Activated CD4-positive, alpha-beta T cell treated with anti-CD3 and anti-CD28 coated beads, Interleukin-2, amount 50 U/mL, for 4 hours (primary cell): Measurements from ENCODE around the gene ATP10A.
"Not testable (repeated sequence)": the region's sequence is repeated elsewhere in the genome, so short reads cannot be mapped to it uniquely, and the experiment has no call there.

Experiments
- DNase-seq, 2 experiments: peaks; one replicate each; pipeline ENCODE4 v3.0.0-alpha.2; 2020

ATP10A gene

DNA sequence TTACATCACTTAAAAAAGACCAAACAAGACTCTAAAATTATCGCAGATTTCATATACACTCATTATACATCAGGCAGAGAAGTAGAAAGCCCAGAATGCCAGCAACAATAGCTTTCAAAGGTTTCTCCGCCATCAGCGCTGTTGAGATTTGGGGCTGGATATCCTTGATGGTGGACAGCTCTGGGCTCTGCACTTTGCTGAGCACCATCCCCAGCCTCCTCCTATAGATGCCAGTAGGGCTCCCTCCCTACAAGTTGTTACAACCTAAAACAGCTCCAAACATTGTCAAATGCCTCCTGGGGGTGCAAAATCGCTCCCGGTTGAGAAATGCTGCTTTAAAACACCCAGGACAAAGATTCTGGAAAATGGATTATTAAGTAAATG lies 73.5 kb downstream of the ATP10A start:
- DNase-seq = no peak

DNA sequence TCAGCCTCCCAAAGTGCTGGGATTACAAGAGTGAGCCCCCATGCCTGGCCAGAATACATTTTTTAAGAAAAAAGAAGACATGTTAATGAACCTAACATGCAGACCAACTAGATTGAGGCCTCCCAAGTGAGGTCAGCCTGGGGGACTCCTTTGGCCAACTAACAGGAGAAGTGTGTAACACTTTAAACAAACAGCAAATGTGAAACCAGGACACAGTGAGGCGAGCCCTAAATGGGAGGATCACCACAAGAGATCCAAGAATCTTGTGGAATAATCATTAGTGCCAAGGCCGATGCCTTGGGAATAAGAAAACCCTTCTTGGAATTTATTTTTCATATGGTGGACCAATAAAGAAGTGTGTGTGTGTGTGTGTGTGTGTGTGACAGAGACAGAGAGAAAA lies 73.9 kb downstream of the ATP10A start:
- DNase-seq = no peak

DNA sequence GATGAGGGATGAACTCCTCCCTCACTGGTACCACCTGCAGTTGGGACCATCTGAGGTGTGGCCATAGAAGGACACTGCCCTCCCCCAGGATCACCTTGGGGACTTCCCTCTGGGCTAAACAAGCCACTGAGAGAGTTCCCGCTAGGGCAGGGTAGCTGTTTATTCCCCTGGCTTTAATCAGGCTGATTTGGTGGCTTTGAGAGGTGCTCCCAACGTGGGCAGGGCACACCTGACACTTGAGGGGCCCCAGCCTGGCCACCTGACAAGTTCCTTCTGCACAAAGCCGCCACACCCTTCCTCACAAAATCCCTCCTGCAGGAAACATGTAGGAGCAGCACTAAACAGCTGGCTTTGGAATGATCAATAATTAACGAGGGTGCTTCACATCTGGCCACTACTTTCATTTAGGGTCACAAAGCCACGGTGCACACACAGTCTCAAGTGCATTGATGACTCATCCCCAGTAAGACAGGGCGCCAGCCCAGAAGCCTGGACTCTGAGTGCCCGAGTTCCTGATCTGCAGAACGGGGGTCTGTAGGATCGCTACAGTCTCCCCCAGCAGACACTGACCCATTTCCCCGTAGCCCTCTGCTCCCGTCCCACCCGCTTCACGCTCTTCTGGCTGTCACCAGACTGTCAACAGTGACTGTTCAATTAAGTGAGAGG lies 75.1 kb downstream of the ATP10A start:
- DNase-seq = no peak

DNA sequence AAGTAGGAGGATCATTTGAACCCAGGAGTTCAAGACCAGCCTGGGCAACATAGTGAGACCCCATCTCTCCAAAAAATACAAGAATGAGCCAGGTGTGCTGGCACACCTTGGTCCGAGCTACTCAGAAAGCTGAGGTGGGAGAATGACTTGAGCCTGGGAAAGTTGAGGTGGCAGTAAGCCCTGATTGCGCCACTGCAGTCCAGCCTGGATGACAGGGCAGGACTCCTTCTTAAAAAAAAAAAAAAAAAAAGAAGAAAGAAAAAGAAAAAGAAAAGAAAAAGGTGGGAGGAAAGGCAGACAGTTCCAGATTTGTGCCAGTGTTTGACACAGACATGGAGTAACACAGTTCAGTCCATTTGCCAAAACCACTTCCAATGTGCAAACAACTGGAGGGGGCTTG lies 75.7 kb downstream of the ATP10A start:
- DNase-seq = no peak

DNA sequence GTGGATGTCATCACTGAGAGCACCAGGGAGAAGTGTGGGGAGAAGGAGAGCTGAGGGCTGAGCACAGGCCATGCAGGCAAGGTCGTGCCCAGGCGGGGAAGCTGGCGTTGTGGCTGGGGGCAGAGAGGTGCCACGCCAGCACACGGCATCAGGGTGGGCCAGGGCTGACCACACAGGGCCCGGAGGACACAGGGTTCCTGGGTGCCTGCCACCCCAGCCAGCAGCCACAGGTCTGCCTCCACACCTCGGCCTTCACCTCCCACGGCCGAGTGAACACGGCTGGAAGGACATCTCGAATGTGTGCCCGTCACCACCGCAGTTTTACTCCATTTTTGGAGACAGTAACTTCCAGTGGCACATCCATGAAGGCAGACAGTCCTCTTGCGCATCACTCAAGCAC lies 77.1 kb downstream of the ATP10A start:
- DNase-seq = no peak

DNA sequence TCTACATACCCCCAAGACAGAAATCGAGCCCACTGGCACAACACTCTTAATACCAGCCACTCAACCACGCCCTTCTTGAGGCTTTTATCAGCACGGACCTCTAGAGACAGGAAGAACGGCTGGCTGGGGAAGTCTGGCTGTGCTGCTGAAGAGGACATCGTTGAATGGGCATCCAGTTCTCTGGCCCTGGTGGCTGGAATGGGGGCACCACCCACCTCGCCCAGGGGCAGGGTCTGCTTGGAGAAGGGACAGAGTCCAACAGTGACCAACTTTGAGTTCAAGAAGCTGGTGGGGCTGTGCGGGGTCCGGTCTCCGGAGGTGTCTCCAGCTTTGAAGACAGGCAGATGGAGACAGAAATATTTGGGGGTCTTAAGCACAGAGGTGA lies 77.5 kb downstream of the ATP10A start:
- DNase-seq = no peak

DNA sequence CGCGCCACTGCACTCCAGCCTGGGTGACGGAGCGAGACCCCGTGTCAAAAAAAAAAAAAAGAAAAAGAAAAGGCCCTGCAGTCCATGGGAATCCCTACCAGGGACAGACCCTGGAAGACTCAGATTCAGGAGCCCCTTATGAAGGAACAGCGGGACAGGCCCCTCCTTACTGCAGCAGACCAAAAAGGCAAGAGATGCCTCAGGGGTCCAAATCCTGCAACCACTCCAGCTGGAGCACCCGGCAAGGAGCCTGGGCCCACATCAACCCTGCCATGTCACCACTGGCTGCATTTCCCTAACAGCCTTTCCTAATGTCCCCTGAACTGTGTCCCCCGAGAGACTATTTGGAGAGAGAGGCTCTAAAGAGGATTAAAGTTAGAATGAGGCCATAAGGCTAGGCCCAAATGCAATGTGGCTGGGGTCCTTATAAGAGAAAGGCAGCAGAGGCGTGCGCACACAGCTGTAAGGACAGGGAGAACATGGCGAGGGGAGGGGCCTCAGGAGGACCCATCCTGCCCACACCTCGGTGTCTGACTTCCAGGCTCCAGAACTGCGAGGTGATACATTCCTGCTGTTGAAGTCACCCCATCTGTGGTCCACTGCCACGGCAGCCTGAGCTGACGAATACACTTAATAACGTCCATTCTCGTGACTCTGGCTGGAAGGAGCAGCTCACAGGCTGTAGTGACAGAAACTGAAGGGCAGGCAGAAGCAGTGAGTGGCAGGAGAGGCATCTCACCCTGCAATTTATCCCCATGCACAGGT lies 78.1 kb downstream of the ATP10A start:
- DNase-seq = no peak

DNA sequence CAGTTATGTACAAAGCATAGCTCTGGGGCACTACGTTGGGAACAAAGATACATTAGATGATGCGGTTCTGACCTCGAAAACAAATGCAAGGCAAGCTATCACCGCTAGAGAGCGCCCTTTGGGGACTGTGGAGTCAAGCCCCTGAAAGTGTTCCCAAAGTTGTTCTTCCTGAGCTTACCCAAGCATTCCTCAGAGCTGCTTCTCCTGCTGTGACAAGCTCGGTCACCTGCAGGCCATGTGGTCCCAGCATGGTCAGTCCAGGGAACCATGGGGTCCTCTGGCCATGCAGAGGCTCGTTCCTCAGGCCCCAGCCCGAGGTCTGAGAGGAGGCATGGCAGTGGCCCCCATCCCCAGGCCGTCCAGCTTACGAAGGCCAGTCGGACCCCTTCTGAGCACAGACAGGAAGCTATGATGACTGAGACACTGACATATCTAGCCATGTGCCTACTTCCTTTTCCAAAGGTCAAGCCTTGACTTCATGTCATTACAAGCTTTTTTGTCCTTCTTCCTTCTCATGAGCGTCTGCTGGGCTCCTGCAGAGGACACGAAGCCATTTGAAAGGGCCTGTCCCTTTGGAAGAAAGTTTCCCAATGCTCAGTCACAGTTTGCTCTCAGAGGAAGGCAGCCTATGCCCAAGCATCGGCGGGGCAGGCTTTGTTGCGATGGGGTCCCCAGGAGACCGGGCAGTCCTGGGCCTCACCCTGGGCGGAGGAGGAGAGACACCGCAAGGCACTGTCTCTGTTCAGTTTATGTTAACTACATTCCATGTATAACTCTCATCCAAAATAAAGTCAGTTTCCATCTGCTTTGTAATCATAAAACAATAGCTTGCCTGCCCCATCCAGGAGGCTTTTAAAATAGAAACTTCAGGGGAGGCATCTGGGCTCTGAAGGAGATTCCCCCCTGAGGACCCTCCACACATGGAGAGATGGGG lies 79.3 kb downstream of the ATP10A start:
- peak; percentile 45 to 54 for DNase-seq

DNA sequence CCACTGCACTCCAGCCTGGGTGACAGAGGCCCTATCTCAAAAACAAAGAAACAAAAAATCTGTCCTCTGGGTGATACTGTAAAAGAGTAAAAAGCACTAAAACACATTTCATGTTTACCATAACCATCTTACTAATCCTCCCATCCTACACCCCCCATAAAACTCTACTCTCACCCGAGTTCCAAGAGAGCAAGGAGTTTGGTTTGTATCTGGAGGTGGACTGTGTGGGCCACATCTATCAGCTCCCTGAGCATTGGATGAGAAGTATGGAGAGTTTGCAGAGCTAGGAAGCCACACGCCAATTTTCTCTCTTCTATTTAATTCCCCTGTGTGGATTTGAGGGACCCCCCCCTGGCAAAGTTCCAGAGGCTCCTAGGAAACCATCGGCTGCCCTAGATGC lies 80.0 kb downstream of the ATP10A start:
- no peak for DNase-seq

DNA sequence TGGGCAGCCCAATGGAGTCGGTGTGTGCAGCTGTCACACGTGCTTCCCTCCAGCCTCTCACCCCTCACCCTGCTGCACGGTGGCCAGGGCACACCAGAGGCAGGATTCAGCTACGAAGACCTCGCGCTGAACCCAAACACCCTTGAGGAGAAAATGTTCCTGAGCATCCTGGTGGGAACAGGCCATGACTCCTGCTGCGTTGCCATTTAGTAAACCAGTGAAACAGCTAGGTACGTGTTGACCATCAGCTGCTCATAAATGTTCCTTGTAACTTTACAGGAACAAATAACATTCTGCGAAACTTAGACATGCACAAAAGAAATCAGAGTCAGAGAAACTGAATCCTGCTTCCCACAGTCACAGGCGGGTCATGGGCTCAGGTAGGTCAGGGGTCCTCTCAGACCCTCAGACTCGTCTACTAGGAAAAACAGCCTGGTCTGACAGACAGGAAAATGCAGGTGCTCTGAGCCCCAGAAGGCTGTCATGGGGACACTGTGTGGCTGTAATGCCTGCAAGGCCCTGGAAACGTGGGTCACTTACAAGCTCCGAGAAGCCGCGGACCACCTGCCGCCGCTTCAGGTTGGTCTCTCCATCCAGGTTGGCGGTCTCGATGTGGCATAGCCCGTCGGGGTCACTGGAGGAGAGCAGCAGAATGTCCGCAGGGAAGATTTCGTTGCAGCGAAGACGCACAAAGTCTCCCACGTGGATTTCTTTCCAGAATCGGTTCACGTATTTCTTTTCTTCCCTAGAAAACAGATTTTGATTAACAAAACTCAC lies 82.5 kb downstream of the ATP10A start:
- DNase-seq = no peak

DNA sequence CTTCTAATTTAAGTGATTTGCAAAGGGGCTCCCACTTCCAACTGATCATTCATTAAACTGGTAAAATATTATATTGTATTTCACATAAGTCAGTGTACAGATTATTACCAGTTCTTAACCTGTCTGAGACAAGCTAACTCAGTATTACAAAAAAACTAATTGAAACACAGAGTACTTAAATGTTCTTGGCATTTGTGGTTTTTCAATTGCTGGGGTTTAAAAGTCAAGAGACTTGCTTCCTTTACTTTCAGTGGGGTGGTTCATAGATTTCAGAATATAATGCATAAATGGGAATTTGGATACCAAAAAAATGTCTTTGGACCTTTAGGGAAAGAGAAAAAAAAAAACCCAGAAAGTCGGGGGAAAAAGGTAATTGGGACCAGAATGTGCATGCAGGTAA lies 85.0 kb downstream of the ATP10A start:
- no peak for DNase-seq

DNA sequence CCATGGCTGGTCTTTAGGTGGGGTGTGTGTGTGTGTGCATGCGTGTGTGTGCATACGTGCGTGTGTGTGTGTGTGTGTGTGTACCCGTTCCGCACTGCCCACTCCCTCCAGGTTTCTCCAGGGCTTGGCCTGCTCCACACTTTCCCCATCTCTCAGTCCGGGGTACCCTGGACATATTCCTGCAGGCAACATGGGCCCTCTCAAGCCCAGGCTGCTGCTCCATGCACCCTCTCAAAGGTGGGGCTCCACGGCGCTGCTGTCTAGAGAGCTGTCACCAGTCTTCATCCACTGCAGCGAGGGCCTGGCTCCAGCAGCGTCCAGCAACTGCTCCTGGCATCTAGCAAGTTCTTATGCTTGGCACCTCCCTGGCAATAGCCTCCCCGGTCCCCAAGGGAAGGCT lies 86.1 kb downstream of the ATP10A start:
- DNase-seq = no peak

DNA sequence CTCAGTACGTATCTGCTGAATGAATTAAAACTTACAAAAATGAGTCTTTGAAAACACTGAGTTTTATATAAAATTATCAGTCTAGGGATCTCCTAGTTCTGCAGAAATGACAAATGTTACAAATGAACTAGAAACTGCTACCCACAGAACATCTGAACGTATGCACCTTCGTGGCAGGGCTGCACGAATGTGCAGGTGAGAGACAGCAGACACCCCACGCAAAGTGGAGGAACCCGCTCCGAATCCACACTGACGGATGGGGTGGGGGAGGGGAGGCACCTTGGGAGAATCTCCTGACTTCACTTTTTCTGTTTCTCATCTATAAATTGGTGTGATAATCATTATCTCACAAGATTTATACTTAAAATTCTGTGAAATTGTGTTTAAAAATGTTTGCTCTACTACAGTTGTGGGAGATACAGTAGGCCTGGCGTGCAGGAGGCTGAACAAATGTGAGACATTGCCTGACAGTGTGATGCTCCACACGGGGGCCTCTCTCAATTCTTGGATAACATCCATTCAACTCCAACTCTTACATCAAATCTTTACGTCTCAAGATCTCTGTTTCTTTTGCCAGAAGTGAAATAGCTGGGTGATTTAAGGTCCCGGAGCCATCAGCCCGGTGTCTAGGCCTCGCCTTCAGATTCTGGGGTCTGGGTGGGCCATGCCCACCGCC lies 86.9 kb downstream of the ATP10A start:
- DNase-seq = no peak

DNA sequence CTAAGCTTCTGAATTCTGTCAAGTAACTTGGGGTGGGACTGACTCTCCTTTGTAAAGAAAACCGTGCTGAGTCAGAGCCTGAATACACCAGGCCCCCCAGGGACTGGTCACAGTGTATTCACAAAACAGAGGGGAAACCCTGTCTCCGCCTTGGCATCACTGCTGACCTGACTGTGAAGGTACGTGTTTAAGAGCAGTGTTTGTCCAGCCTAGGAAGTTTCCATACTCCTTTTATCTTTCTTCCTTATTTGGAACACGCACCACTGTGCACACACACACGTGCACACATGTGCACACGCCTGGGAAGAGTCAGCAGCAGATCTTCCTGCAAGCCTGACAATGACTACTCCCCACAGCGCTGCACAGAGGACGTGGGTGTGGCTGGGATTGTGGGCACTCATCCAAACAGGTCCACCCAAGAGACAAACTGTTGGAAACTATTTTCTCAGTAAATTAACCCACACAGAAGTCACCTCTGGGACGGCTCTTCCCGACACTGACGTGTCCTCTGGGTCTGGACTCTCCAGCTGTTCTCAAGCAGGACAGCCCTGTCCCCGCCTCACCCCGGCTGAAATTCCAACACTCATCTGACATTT lies 87.7 kb downstream of the ATP10A start:
- no peak for DNase-seq

DNA sequence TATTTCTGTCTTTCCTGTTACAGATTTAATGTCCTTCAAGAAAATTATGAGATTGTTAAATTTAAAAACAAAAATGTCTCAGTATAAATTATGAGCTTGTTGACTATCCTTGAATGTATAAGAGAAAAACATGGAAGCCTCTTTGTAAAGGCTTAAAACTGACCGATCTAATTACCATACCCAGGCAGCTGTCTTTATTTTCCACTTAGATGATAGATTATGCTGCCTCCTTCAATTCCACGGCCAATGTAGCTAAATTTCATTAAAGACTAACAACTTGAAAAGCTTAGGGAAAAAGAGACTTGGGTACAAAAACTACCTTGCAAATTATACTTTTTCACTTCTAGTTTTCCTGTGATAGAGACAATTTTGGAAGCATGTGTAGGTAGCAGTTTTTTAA lies 88.3 kb downstream of the ATP10A start:
- no peak for DNase-seq

DNA sequence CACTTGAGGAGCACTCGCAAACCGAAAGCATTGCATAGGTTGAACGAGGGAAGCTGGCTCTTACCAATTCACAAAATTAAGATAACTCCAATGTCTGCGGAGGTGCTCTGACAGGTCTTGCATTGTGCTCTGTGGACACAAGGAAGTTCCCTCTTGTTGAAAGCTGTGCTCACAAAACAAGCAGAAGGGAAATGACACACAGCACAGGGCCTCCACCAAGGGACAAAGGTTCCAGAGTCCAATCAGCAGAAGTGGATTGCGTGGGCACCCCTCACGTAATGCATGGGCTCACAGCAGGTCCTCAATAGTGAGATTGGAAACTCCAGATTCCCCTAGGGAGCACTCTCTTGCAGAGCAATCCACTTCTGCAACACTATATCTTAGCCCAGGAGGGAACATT lies 89.9 kb downstream of the ATP10A start:
- DNase-seq = no peak

DNA sequence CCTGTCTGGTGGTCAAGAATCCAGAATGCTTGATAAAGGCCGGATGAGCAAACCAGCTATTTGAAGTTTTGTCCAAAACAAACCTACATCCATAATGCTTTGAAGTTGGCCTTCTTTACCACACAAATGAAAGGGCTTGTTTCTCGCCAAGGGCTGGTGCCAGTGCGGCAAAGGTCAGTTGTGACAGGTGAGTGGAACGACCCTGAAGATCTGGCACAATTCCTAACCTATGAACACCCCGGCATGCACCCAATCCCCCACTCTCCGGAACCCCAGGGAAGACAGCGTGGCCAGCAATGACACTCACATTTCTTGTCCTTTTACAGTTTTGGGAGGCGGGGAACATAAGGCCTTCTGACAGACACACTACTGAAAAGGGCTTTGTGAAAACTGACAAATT lies 90.6 kb downstream of the ATP10A start:
- no peak for DNase-seq

DNA sequence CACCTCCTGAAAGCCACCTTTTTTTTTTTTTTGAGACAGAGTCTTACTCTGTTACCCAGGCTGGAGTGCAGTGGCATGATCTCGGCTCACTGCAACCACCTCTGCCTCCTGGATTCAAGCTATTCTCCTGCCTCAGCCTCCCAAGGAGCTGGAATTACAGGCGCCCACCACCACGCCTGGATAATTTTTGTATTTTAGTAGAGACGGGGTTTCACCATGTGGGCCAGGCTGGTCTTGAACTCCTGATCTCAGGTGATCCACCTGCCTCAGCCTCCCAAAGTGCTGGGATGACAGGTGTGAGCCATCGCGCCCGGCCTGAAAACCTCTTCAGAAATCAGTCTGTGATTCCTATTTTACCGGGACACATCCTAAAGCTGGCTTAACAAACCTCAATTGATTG lies 91.4 kb downstream of the ATP10A start:
- not testable (repeated sequence) for DNase-seq

DNA sequence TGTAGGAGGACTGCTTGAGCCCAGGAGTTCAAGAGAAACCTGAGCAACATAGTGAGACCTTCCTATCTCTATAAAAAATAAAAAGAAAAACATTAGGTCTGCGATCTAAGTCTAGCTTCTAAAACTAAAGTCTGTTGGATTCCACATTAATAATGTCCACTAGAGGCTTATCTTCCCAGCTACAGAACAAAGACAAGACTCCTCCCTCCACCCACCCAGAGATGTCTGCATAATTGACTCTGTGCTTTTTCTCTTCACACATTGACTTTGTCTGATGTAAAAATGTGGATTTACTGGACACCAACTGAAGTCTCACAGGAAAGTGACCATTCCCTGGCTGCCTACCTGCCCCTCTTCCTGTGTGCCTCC lies 91.8 kb downstream of the ATP10A start:
- DNase-seq = no peak

DNA sequence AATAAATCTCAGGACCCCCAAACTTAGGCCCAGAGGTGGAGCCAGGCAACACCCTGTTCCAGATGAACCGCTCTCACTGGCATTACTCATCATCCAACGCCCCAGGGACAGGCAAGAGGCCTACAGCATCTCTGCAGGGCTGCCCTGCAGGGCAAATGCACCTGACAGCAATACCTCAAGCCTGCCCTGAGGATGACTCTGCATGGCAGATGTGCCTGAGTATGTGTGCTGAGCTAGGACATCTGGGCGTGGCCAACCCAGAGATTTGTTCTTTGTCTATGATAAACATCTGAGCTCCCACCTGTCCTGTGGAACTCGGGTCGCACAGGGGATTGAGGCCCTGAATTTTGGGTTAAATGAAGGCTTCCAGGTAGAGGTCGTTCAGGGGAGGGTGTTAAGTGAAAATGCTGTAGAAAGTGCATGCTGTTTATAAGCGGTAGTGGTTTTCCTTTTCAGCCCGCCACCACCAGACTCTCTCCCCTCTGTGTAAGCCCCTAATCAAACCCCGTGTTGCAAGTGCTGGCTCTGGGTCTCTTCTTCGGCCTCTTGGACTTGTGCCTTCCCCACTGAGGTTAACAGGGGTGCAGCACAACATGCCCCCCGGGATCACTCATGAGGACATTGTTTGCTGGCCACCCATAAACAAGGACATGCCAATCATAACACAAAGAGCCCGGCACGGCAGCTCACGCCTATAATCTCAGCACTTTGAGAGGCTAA lies 92.3 kb downstream of the ATP10A start:
- DNase-seq = no peak

DNA sequence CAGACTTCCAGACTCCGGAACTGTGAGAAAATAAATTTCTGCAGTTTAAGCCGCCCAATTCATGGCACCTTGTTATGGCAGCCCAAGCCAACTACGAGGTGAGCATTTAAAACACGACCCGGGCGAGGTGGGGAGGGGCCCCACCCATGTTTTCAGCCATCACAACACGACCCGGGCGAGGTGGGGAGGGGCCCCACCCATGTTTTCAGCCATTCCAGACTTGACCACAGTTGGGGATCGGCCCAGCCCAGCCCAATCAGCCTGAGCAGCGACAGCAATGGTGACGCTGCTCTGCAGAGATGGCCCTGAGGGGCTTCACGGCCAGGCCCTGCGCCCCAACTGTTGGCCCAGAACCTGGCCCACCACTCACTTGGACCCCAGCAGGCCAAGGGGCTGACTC lies 93.1 kb downstream of the ATP10A start:
- no peak for DNase-seq
